GM23338 (cell line): ENCODE results near the gene NPY2R. TPM values are rescaled to one million over a fixed set of nuclear protein-coding genes. Genes with fewer than 3 reads are reported as not detected.

ENCODE experiments used
- ATAC-seq: fragments of 200-7000 bp; cut with Tn5 transposase; 3 replicates; pipeline ENCODE4 v1.9.1; 2020
- DNase-seq: peaks from one replicate; pipeline ENCODE4 v3.0.0-alpha.2; 2015; ENCODE audit warnings: low spot score
- H2AFZ ChIP-seq: fragments of 200-600 bp; sonication (generic); 2 replicates; pipeline ENCODE4 v1.8.0; 2016; ENCODE audit warnings: antibody characterized with exemption, mild to moderate bottlenecking, moderate library complexity
- H3F3A ChIP-seq: fragments of 200-600 bp; sonication (generic); replicated peaks from 2 replicates; pipeline ENCODE4 v1.8.0; 2017; ENCODE audit warnings: antibody characterized with exemption, mixed run types, low read depth
- H3K27ac ChIP-seq: fragments of 200-600 bp; sonication (generic); 2 replicates; pipeline ENCODE4 v1.6.1; 2016; ENCODE audit warnings: low read depth
- H3K27me3 ChIP-seq: fragments of 200-600 bp; sonication (generic); 2 replicates; pipeline ENCODE4 v1.8.0; 2016; ENCODE audit warnings: mild to moderate bottlenecking, mixed run types, moderate library complexity; ENCODE audit not compliant: insufficient read depth
- H3K36me3 ChIP-seq: fragments of 200-600 bp; sonication (generic); 2 replicates; pipeline ENCODE4 v1.8.0; 2016; ENCODE audit warnings: mild to moderate bottlenecking; ENCODE audit not compliant: insufficient read depth
- H3K4me1 ChIP-seq: fragments of 200-600 bp; sonication (generic); 2 replicates; pipeline ENCODE4 v1.8.0; 2016; ENCODE audit warnings: mild to moderate bottlenecking, moderate library complexity; ENCODE audit not compliant: insufficient read depth
- H3K4me2 ChIP-seq: fragments of 200-600 bp; sonication (generic); 2 replicates; pipeline ENCODE4 v1.7.1; 2017; ENCODE audit warnings: mixed run types
- H3K4me3 ChIP-seq: fragments of 200-600 bp; sonication (generic); 2 replicates; pipeline ENCODE4 v1.6.1; 2016; ENCODE audit warnings: mixed run types
- H3K79me2 ChIP-seq: fragments of 200-600 bp; sonication (generic); replicated peaks from 2 replicates; pipeline ENCODE4 v1.8.0; 2017; ENCODE audit warnings: mild to moderate bottlenecking; ENCODE audit not compliant: insufficient read depth
- H3K9me2 ChIP-seq: fragments of 200-600 bp; sonication (generic); 2 replicates; pipeline ENCODE4 v1.8.0; 2017; ENCODE audit not compliant: insufficient read depth
- H4K20me1 ChIP-seq: fragments of 200-600 bp; sonication (generic); replicated peaks from 2 replicates; pipeline ENCODE4 v1.8.0; 2017; ENCODE audit warnings: mild to moderate bottlenecking; ENCODE audit not compliant: insufficient read depth
- H3K27ac Mint-ChIP-seq: 2 replicates; pipeline ENCODE4 v1.8.0; 2020; ENCODE audit warnings: inconsistent platforms, mild to moderate bottlenecking, moderate library complexity, mixed read lengths
- H3K27me3 Mint-ChIP-seq: 3 replicates; pipeline ENCODE4 v1.8.0; 2022; ENCODE audit warnings: low read depth, mild to moderate bottlenecking, moderate library complexity, mixed read lengths, inconsistent platforms; ENCODE audit not compliant: insufficient read depth, poor library complexity
- H3K36me3 Mint-ChIP-seq: 3 replicates; pipeline ENCODE4 v1.8.0; 2021; ENCODE audit warnings: low read depth, mild to moderate bottlenecking, inconsistent platforms, moderate library complexity, mixed read lengths
- H3K4me1 Mint-ChIP-seq: 3 replicates; pipeline ENCODE4 v1.8.0; 2020; ENCODE audit warnings: mild to moderate bottlenecking, inconsistent platforms, mixed read lengths
- H3K4me3 Mint-ChIP-seq: 3 replicates; pipeline ENCODE4 v1.8.0; 2021; ENCODE audit warnings: moderate library complexity, mild to moderate bottlenecking, inconsistent platforms, mixed read lengths
- H3K9me3 Mint-ChIP-seq: 3 replicates; pipeline ENCODE4 v1.8.0; 2020; ENCODE audit warnings: moderate library complexity, mild to moderate bottlenecking, inconsistent platforms, mixed read lengths
- CTCF ChIP-seq, 2 experiments: fragments of 200-600 bp in 1 of 2; sonication (generic) in 1 of 2; conservative IDR thresholded peaks; 2 replicates each; pipeline versions ENCODE4 v1.5.1 to v1.6.1; 2016 to 2017; ENCODE audit warnings: antibody characterized with exemption in 2 of 2, low read depth in 2 of 2, mild to moderate bottlenecking in 2 of 2, moderate library complexity in 1 of 2
- EZH2phosphoT487 ChIP-seq: fragments of 200-600 bp; sonication (generic); IDR thresholded peaks from one replicate; pipeline ENCODE4 v1.8.1; 2018; ENCODE audit warnings: antibody characterized with exemption; ENCODE audit not compliant: unreplicated experiment
- JUNB ChIP-seq: IDR thresholded peaks from one replicate; pipeline ENCODE4 v1.6.1; 2016; ENCODE audit warnings: antibody characterized with exemption; ENCODE audit not compliant: unreplicated experiment
- NANOG ChIP-seq: IDR thresholded peaks from 2 replicates; pipeline ENCODE4 v1.6.1; 2016; ENCODE audit warnings: antibody characterized with exemption, borderline replicate concordance
- STAT1 ChIP-seq: IDR thresholded peaks from one replicate; pipeline ENCODE4 v1.6.1; 2016; ENCODE audit warnings: antibody characterized with exemption; ENCODE audit not compliant: unreplicated experiment
- ZNF331 ChIP-seq: fragments of 250-450 bp; sonication (Bioruptor Pico); IDR thresholded peaks from 2 replicates; pipeline ENCODE4 v1.5.0; 2020; ENCODE audit warnings: low read depth, mild to moderate bottlenecking, moderate library complexity
- ZNF462 ChIP-seq: fragments of 250-450 bp; sonication (Bioruptor Pico); IDR thresholded peaks from 2 replicates; pipeline ENCODE4 v1.5.0; 2020; ENCODE audit warnings: mild to moderate bottlenecking, moderate library complexity
- polyA plus RNA-seq: library from polyadenylated mRNA; unstranded; fragments of >200 nt; fragmentation: Nextera tagmentation; extraction: Ambion mirVana; gene quantifications from 2 replicates; pipeline ENCODE4 v1.2.1, GENCODE V29; 2016
- total RNA-seq: library from RNA; depleted of rRNA; stranded (reverse); fragments of >200 nt; shearing (Covaris generic); gene quantifications from 2 replicates; pipeline ENCODE4 v1.2.3, GENCODE V29; 2014

Gene NPY2R
- total and polyA plus RNA-seq, 2 experiments from 2014 or later = 0.26 to 0.59 TPM

- no peak for DNase-seq
- no peak overlapping the region for H3K4me3 ChIP-seq
- H3K9me2 ChIP-seq = no peaks in the 10 kb centered on the region
- Mint-ChIP-seq H3K27me3 (no peaks in the 10 kb centered on the region), H3K27ac (no peak overlapping the region), H3K36me3 (no peaks in the 10 kb centered on the region), H3K4me3 (no peak overlapping the region), H3K4me1 (no peaks in the 10 kb centered on the region), H3K9me3 (no peaks in the 10 kb centered on the region)
- TF ChIP-seq ZNF462 (CRISPR knock-in tag) = no peak
- no peak for TF ChIP-seq STAT1
- no peak for TF ChIP-seq ZNF331 (CRISPR knock-in tag)
- ATAC-seq = no peak
- H3K27me3 ChIP-seq = no peaks in the 10 kb centered on the region
- no peaks in the 10 kb centered on the region for H4K20me1 ChIP-seq
- no peak overlapping the region for H2AFZ ChIP-seq
- no peaks in the 10 kb centered on the region for H3K79me2 ChIP-seq
- no peak overlapping the region for H3K4me2 ChIP-seq
- H3F3A ChIP-seq = no peaks in the 10 kb centered on the region
- H3K36me3 ChIP-seq = no peaks in the 10 kb centered on the region
- no peak overlapping the region for H3K27ac ChIP-seq
- H3K4me1 ChIP-seq = no peaks in the 10 kb centered on the region
Measured at GRCh38 chr4:155187989-155188388, 20.4 kb upstream of the NPY2R start.

- no peaks in the 10 kb centered on the region for H3K79me2 ChIP-seq
- H3K27me3 Mint-ChIP-seq = no peaks in the 10 kb centered on the region
- peak overlapping the region; percentile 91 for H3K27ac Mint-ChIP-seq
- no peak overlapping the region for H3K27ac ChIP-seq
- no peak overlapping the region for H2AFZ ChIP-seq
- H4K20me1 ChIP-seq = no peaks in the 10 kb centered on the region
- no peak for TF ChIP-seq EZH2phosphoT487
- TF ChIP-seq JUNB = no peak
- TF ChIP-seq NANOG = no peak
- TF ChIP-seq CTCF (conservative IDR thresholded peaks at IDR 0.05; ENCODE audit: low read depth in 2 of 2) = no peak
- H3K4me2 ChIP-seq = no peak overlapping the region
- no peaks in the 10 kb centered on the region for H3K27me3 ChIP-seq
- ATAC-seq (no peak), DNase-seq (no peak)
- no peak overlapping the region for H3K4me3 ChIP-seq
- H3K9me3 Mint-ChIP-seq = no peaks in the 10 kb centered on the region
- no peaks in the 10 kb centered on the region for H3K36me3 Mint-ChIP-seq
- no peaks in the 10 kb centered on the region for H3K36me3 ChIP-seq
- H3K4me1 ChIP-seq = no peaks in the 10 kb centered on the region
- no peak overlapping the region for H3K4me3 Mint-ChIP-seq
- no peaks in the 10 kb centered on the region for H3K4me1 Mint-ChIP-seq
- no peaks in the 10 kb centered on the region for H3F3A ChIP-seq
- H3K9me2 ChIP-seq = no peaks in the 10 kb centered on the region
Measured at GRCh38 chr4:155190099-155190498, 18.3 kb upstream of the NPY2R start.
